PC-3 (cell line): ENCODE data around the gene FUT6. TPM values are rescaled to one million over a fixed set of nuclear protein-coding genes. Genes with fewer than 3 reads are reported as not detected.

ENCODE experiments used
- ATAC-seq: fragments of 200-7000 bp; cut with Tn5 transposase; 2 replicates; pipeline ENCODE4 v1.9.1; 2020; ENCODE audit warnings: mild to moderate bottlenecking, moderate library complexity
- BruUV-seq: library from RNA; stranded (reverse); fragments of 400-500 nt; replicated peaks from 2 replicates; lab custom pipeline; 2021; lab: Mats Ljungman, UMichigan
- CTCF ChIA-PET: fragments of 300-600 bp; sonication (Branson Sonifier 250); formaldehyde crosslinking; loops from one replicate; lab custom pipeline; 2022; ENCODE audit warnings: antibody characterized with exemption; lab: Charles Lee
- POLR2A ChIA-PET: fragments of 300-600 bp; sonication (Branson Sonifier 250); formaldehyde crosslinking; loops from one replicate; lab custom pipeline; 2022; ENCODE audit warnings: antibody characterized with exemption; ENCODE audit not compliant: unreplicated experiment; lab: Charles Lee
- DNase-seq: peaks from one replicate; pipeline ENCODE4 v3.0.0-alpha.2; 2015
- H2AFZ ChIP-seq: fragments of 300-600 bp; sonication (generic); 2 replicates; pipeline ENCODE4 v1.6.0; 2016; ENCODE audit warnings: antibody characterized with exemption, low read length
- H3F3A ChIP-seq: fragments of 300-600 bp; sonication (generic); one replicate; pipeline ENCODE4 v1.6.0; 2017; ENCODE audit warnings: antibody characterized with exemption, low read length, control low read depth, mild to moderate bottlenecking; ENCODE audit not compliant: unreplicated experiment
- H3K27ac ChIP-seq: fragments of 300-600 bp; sonication (generic); 2 replicates; pipeline ENCODE4 v1.5.1; 2016; ENCODE audit warnings: mild to moderate bottlenecking, low read length
- H3K27me3 ChIP-seq: fragments of 300-600 bp; sonication (generic); 2 replicates; pipeline ENCODE4 v1.6.1; 2016; ENCODE audit warnings: low read length, mixed read lengths
- H3K36me3 ChIP-seq: fragments of 300-600 bp; sonication (generic); 2 replicates; pipeline ENCODE4 v1.6.1; 2016; ENCODE audit warnings: low read depth, mixed run types, low read length, mixed read lengths
- H3K4me1 ChIP-seq: fragments of 300-600 bp; sonication (generic); 2 replicates; pipeline ENCODE4 v1.5.1; 2016; ENCODE audit warnings: low read length; ENCODE audit not compliant: insufficient read depth
- H3K4me2 ChIP-seq: fragments of 300-600 bp; sonication (generic); 2 replicates; pipeline ENCODE4 v1.6.0; 2016; ENCODE audit warnings: low read length
- H3K4me3 ChIP-seq: fragments of 300-600 bp; sonication (generic); 2 replicates; pipeline ENCODE4 v1.5.1; 2016; ENCODE audit warnings: mild to moderate bottlenecking, low read length, mixed read lengths
- H3K79me2 ChIP-seq: fragments of 300-600 bp; sonication (generic); 2 replicates; pipeline ENCODE4 v1.6.1; 2017; ENCODE audit warnings: low read length, mixed read lengths
- H3K9ac ChIP-seq: fragments of 300-600 bp; sonication (generic); 2 replicates; pipeline ENCODE4 v1.6.0; 2016; ENCODE audit warnings: mild to moderate bottlenecking, low read length
- H3K9me2 ChIP-seq: fragments of 300-600 bp; sonication (generic); replicated peaks from 2 replicates; pipeline ENCODE4 v1.6.1; 2016; ENCODE audit warnings: mixed run types, low read length, mixed read lengths
- H3K9me3 ChIP-seq: fragments of 300-600 bp; sonication (generic); 2 replicates; pipeline ENCODE4 v1.6.1; 2016; ENCODE audit warnings: low read length, mixed read lengths
- H4K20me1 ChIP-seq: fragments of 300-600 bp; sonication (generic); 2 replicates; pipeline ENCODE4 v1.6.1; 2016; ENCODE audit warnings: low read length, mixed read lengths
- EZH2 ChIP-seq: fragments of 300-600 bp; sonication (generic); IDR thresholded peaks from one replicate; pipeline ENCODE4 v1.6.1; 2017; ENCODE audit warnings: antibody characterized with exemption, mild to moderate bottlenecking, low read length; ENCODE audit not compliant: unreplicated experiment
- EZH2phosphoT487 ChIP-seq: fragments of 300-600 bp; sonication (generic); IDR thresholded peaks from 2 replicates; pipeline ENCODE4 v1.6.1; 2018; ENCODE audit warnings: mild to moderate bottlenecking, antibody characterized with exemption, low read length, borderline replicate concordance
- intact Hi-C: fragments of 100-400 bp; cut with micrococcal nuclease; formaldehyde crosslinking; loops from 2 replicates; pipeline ENCODE4 v1.9.0; 2023
- total RNA-seq: library from RNA; depleted of rRNA; stranded (reverse); fragments of >200 nt; gene quantifications from 2 replicates; pipeline ENCODE4 v1.2.3, GENCODE V29; 2014
- TF ChIP-seq, protein P1 (sequence below): fragments of 300-600 bp; sonication (generic); conservative IDR thresholded peaks from 2 replicates; pipeline ENCODE4 v1.5.1; 2017; ENCODE audit warnings: antibody characterized with exemption, low read depth, mild to moderate bottlenecking, low read length

FUT6 gene
- total RNA-seq, 1 experiment from 2014 or later: 0.69 TPM

DNA sequence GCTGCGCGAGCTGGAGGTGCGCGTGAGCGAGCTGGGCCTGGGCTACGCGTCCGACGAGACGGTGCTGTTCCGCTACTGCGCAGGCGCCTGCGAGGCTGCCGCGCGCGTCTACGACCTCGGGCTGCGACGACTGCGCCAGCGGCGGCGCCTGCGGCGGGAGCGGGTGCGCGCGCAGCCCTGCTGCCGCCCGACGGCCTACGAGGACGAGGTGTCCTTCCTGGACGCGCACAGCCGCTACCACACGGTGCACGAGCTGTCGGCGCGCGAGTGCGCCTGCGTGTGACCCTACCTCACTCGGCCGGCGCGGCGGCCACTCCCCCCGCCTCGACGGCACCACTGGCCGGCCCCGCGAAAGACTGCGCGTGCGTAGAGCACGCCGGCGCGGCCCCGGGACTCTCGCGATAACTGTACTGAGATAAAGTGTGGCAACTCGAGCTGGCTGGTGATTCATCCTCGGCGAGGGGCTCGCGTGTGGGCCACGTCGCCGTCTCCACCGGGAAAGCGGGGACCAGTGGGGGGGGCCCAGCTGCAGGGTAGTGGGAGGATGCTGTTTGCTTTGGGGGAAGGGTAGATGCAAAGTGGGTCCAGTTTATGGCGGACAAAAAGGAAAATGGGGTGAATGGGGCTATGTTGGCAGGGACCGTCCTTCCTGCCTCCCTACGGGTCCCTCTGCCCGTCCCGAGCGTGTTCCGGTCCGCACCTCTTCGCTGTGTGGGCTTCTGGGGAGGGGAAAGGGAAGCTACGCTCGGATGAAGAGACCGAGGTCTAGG lies 11.4 kb downstream of the FUT6 start:
- no TSS peak for BruUV-seq
- POLR2A ChIA-PET: interaction anchor here (0.6 kb wide), 1 partner anchor 75 kb away, joined by 4 read pairs; the partner anchor contains the start of gene NDUFA11
- H3K27ac ChIP-seq: peak overlapping the region; percentile 35; the same call in 1 of the 2 replicates

DNA sequence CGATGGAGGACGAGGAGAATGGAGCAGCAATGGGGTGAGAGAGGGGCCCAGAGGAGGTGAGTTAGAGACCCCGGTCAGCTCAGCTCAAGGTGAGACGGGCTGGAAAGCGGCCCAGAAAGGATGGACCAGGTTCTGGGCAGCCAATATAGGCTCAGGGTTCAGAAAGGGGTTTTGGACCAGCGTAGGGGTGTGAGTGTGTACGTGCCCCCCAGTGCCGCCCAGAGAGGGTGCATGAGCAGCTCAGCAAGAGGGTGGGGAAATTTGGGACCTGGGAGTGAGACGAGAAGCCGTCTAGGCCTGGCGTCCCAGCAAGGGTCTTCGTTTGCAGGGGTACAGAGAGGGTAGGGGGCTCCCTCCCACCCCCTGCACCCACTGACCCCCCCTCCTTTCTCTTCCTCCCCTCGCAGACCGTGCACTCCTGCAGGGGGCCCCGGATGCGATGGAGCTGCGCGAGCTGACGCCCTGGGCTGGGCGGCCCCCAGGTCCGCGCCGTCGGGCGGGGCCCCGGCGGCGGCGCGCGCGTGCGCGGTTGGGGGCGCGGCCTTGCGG lies 12.1 kb downstream of the FUT6 start:
- no peak overlapping the region for H3K27ac ChIP-seq
- no peaks in the 10 kb centered on the region for H3F3A ChIP-seq
- CTCF ChIA-PET: interaction anchor here (1.9 kb wide), 1 partner anchor 23 kb away, joined by 11 read pairs; no protein-coding TSS in a partner anchor
- TF ChIP-seq, protein P1, sequence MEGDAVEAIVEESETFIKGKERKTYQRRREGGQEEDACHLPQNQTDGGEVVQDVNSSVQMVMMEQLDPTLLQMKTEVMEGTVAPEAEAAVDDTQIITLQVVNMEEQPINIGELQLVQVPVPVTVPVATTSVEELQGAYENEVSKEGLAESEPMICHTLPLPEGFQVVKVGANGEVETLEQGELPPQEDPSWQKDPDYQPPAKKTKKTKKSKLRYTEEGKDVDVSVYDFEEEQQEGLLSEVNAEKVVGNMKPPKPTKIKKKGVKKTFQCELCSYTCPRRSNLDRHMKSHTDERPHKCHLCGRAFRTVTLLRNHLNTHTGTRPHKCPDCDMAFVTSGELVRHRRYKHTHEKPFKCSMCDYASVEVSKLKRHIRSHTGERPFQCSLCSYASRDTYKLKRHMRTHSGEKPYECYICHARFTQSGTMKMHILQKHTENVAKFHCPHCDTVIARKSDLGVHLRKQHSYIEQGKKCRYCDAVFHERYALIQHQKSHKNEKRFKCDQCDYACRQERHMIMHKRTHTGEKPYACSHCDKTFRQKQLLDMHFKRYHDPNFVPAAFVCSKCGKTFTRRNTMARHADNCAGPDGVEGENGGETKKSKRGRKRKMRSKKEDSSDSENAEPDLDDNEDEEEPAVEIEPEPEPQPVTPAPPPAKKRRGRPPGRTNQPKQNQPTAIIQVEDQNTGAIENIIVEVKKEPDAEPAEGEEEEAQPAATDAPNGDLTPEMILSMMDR: no peak
- TF ChIP-seq EZH2 (no peak), EZH2phosphoT487 (no peak)
- no TSS peak for BruUV-seq
- H3K9me3 ChIP-seq: no peaks in the 10 kb centered on the region
- intact Hi-C loops: no loop called here
- H2AFZ ChIP-seq: no peak overlapping the region; the same call in none of the 2 replicates
- H3K79me2 ChIP-seq: no peaks in the 10 kb centered on the region
- H3K4me2 ChIP-seq: peak overlapping the region; percentile 51
- H3K9ac ChIP-seq: no peak overlapping the region
- ATAC-seq: no peak
- H3K36me3 ChIP-seq: no peaks in the 10 kb centered on the region
- peak overlapping the region; percentile 35 for H3K4me3 ChIP-seq
- no peaks in the 10 kb centered on the region for H4K20me1 ChIP-seq
- DNase-seq: no peak
- H3K27me3 ChIP-seq: no peaks in the 10 kb centered on the region
- no peaks in the 10 kb centered on the region for H3K9me2 ChIP-seq
- POLR2A ChIA-PET: interaction anchor here (0.6 kb wide), 2 partner anchors 76 to 86 kb away, joined by 4 read pairs; partner anchors contain the start of genes CAPS and NDUFA11
- H3K4me1 ChIP-seq: peaks cover 14% of the 10 kb centered on the region; the same call in 1 of the 2 replicates

More for the DNA sequence above, 11.4 kb downstream of the FUT6 start:
- peak overlapping the region; percentile 68 for H3K9ac ChIP-seq
- DNase-seq: peak; percentile 88
- peaks cover 14% of the 10 kb centered on the region; the same call in 1 of the 2 replicates for H3K4me1 ChIP-seq
- peak; percentile 64 for ATAC-seq
- CTCF ChIA-PET: interaction anchor here (1.9 kb wide), 1 partner anchor 24 kb away, joined by 11 read pairs; no protein-coding TSS in a partner anchor
- H3K9me2 ChIP-seq: no peaks in the 10 kb centered on the region
- H3K4me3 ChIP-seq: peak overlapping the region; percentile 59
- peak overlapping the region; percentile 77 for H3K4me2 ChIP-seq
- H3K9me3 ChIP-seq: no peaks in the 10 kb centered on the region
- TF ChIP-seq EZH2: no peak
- TF ChIP-seq, protein P1: no peak
- TF ChIP-seq EZH2phosphoT487: no peak
- H3K79me2 ChIP-seq: no peaks in the 10 kb centered on the region
- intact Hi-C loops: no loop called here
- H3F3A ChIP-seq: no peaks in the 10 kb centered on the region
- H4K20me1 ChIP-seq: no peaks in the 10 kb centered on the region
- no peaks in the 10 kb centered on the region for H3K27me3 ChIP-seq
- H2AFZ ChIP-seq: peak overlapping the region; percentile 83
- H3K36me3 ChIP-seq: no peaks in the 10 kb centered on the region
